A549 treated with dexamethasone at 1 μM for 4 hours (cell line): ENCODE data around the gene OPN3. TPM values are rescaled to one million over a fixed set of nuclear protein-coding genes. Genes with fewer than 3 reads are reported as not detected.

Experiments
- total RNA-seq: library from RNA; stranded (reverse); fragments of 200-300 nt; extraction: Qiagen RNA extraction; gene quantifications from 5 replicates; pipeline ENCODE4 v1.2.3, GENCODE V29; 2022

OPN3 gene
- 54.6 to 66.9 TPM (median 59.3 TPM) in 5 replicates for total RNA-seq

GRCh38 chr1:241640149-241640866 is at the start of gene OPN3, which contains the start of gene CHML:
TSS of gene OPN3 (minus strand) at chr1:241640369. CDS start at chr1:241640254, 115 bp downstream.
TSS of gene CHML (minus strand) at chr1:241640369. CDS start at chr1:241635766, 4,603 bp downstream.

DNA sequence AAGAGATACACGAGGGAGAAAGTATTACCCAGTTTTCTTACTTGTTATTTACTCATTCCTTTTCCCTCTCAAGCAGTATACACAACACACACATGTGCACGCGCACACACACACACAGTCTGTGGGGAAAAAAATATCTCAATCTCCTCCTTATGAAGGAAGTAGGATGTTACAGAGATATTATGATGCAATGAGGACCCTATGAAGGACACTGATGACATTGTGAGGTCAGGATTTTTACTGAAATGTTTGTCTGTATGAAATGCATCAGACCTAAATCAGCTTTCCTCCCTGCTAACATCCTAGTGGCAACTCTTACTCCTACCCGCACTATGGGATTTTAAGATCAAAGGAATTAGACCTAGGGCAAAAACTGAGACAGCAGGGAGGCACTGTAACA is 11.8 kb upstream of the OPN3 start, which contains the start of gene WDR64:
Gene WDR64 (plus strand): TSS at position 270 of the 400 bp plus-strand sequence. CDS start 204 bp downstream, outside the sequence.

Other genes starting within 250 kb of the OPN3 start
- 84.2 to 89.1 TPM (median 87.9 TPM) in 5 replicates for gene FH, start 120.6 kb downstream of the OPN3 start, total RNA-seq
- 0.55 to 1.2 TPM (median 1.1 TPM) in 5 replicates for gene KMO, start 108.0 kb downstream of the OPN3 start, total RNA-seq
- 7.3 to 11.3 TPM (median 10.1 TPM) in 5 replicates for gene CHML, start within 50 bp of the OPN3 start, total RNA-seq
- gene WDR64, start 11.9 kb upstream of the OPN3 start, total RNA-seq, result not detected in 5 replicates
- 21.8 to 28.5 TPM (median 25.3 TPM) in 5 replicates for gene EXO1, start 207.8 kb upstream of the OPN3 start, total RNA-seq